ENCODE measurements around the gene MCTP2.

DNA sequence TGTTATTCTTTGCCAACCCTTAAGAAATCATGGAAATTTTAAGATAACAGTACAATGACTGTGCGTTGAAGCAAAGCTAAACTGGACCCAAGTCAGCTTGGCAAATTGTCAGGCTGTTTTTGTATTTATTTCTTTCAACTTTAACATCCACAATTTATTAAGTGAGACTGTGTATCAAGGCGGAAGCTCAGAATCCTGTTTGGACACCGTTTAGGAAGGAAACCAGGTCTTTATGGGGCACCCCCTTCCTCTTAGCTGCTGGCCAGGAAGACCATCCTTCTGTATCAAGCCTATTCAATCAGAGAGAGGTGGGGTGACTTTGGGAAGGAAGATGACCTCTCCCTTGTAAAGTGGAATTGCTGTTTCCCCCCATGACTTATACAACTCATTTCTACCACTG, 166.0 kb downstream of the MCTP2 start:
- TF ChIP-seq, protein P1, sequence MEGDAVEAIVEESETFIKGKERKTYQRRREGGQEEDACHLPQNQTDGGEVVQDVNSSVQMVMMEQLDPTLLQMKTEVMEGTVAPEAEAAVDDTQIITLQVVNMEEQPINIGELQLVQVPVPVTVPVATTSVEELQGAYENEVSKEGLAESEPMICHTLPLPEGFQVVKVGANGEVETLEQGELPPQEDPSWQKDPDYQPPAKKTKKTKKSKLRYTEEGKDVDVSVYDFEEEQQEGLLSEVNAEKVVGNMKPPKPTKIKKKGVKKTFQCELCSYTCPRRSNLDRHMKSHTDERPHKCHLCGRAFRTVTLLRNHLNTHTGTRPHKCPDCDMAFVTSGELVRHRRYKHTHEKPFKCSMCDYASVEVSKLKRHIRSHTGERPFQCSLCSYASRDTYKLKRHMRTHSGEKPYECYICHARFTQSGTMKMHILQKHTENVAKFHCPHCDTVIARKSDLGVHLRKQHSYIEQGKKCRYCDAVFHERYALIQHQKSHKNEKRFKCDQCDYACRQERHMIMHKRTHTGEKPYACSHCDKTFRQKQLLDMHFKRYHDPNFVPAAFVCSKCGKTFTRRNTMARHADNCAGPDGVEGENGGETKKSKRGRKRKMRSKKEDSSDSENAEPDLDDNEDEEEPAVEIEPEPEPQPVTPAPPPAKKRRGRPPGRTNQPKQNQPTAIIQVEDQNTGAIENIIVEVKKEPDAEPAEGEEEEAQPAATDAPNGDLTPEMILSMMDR (IDR thresholded peaks at IDR 0.05): no peak
- TF ChIP-seq EZH2 (IDR thresholded peaks at IDR 0.05; ENCODE audit: borderline replicate concordance, insufficient read depth, low read depth, low read length, poor library complexity, severe bottlenecking): no peak
